ENCODE measurements around the gene LIMCH1. TPM values are rescaled to one million over a fixed set of nuclear protein-coding genes. Genes with fewer than 3 reads are reported as not detected.
A peak's percentile ranks its signal among the peaks of the same experiment; 100 is the strongest.

LIMCH1 gene
- total RNA-seq, 2 donors from 2014 or later: 7.2 to 9.5 TPM

- intact Hi-C loops (cut with DNase I, micrococcal nuclease): no loop called here
- no peak for ATAC-seq
Measured at GRCh38 chr4:41597494-41597893, 59.5 kb downstream of the LIMCH1 start.

DNA sequence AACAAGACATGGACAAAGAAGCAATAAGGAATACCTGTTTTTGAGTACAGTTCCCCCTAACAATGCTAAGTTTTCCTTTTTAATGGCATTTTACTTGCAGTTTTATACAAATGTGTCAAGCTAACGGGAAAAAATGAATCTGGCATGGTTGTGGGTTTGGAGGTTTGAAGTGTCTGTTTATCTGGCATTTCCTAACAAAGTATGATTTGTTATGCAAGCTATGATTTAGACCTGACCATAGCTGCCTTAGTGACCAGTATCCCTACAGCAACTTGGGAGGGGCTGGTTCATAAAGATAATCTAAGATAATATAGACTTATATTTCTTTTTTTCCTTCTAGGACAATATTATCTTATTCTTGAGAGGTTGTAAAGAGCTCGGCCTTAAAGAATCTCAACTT lies 60.6 kb downstream of the LIMCH1 start:
- no peak for ATAC-seq
- DNase-seq: no peak
- intact Hi-C loops (cut with DNase I, micrococcal nuclease): no loop called here

More at GRCh38 chr4:41597494-41597893, 59.5 kb downstream of the LIMCH1 start:
- no peak for DNase-seq

GRCh38 chr4:41599192-41599786 lies 61.3 kb downstream of the LIMCH1 start:
- DNase-seq (no peak), ATAC-seq (no peak)
- intact Hi-C loops (cut with DNase I, micrococcal nuclease): no loop called here

- ATAC-seq (no peak), DNase-seq (no peak)
- intact Hi-C loops (cut with DNase I, micrococcal nuclease): no loop called here
Measured at GRCh38 chr4:41600243-41600912, 62.4 kb downstream of the LIMCH1 start.

- ATAC-seq: no peak
- intact Hi-C loops (cut with DNase I, micrococcal nuclease): no loop called here
- no peak for DNase-seq
Measured at GRCh38 chr4:41601025-41601424, 63.1 kb downstream of the LIMCH1 start.

DNA sequence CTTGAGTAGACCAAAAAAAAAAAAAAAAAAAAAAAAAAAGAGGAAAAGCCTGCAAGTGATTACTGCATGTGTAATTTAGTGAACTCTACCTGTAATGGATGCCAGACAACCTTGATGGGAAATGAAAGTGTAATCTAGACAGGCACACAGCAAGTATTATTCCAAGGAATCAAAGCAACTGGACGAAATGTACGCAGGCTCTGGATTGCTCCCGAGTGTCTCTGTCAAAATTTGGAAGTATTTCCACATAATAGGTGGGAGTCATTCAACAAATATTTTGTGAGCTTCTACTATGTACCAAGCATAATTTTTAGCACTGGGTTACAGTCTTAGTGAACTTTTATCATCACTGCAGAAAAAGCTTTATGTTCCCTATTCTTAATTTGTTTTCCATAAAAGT lies 64.2 kb downstream of the LIMCH1 start:
- DNase-seq (no peak), ATAC-seq (no peak)
- intact Hi-C loops (cut with DNase I, micrococcal nuclease): no loop called here

GRCh38 chr4:41602886-41603498 lies 65.0 kb downstream of the LIMCH1 start:
- intact Hi-C loops (cut with DNase I, micrococcal nuclease): no loop called here
- DNase-seq: no peak
- ATAC-seq: no peak

DNA sequence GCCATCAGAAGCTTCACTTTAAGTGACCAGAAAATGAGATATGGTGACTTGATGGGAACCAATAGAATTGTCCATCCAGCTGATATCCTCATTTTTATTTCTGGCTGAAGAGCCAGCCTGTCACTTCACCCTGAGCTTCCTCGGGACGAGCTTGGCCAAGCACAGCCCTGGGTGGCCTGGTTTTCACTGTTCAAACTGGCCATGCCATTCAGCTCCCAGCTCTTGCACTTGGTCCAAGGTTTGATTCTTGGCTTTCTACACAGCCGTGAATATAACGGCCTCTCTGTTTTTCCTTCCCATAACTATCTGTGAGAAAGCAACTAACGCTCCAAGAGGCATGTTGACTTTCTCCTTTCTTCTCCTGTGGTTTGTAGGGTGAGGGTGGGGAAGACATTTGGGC lies 71.9 kb downstream of the LIMCH1 start:
- DNase-seq: no peak
- intact Hi-C loops (cut with DNase I, micrococcal nuclease): no loop called here
- ATAC-seq: no peak

DNA sequence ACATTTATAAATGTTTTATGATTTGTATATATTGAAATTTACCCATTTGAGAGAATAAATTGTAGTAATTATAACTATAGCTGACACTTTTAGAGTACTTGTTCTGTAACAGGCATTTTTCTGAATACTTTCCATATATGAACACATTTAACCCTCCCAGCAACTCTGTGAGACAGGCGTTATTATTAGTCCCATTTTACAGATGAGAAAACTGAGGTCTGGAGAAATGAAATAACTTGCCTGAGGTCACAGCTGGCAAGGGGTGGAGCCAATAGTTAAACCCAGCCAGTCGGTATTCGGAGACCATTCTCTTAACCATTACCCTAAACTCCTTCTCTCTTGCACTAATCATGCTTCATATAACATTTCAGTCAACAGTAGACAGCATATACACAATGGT lies 72.5 kb downstream of the LIMCH1 start:
- intact Hi-C loops (cut with DNase I, micrococcal nuclease): no loop called here
- DNase-seq (no peak), ATAC-seq (no peak)

DNA sequence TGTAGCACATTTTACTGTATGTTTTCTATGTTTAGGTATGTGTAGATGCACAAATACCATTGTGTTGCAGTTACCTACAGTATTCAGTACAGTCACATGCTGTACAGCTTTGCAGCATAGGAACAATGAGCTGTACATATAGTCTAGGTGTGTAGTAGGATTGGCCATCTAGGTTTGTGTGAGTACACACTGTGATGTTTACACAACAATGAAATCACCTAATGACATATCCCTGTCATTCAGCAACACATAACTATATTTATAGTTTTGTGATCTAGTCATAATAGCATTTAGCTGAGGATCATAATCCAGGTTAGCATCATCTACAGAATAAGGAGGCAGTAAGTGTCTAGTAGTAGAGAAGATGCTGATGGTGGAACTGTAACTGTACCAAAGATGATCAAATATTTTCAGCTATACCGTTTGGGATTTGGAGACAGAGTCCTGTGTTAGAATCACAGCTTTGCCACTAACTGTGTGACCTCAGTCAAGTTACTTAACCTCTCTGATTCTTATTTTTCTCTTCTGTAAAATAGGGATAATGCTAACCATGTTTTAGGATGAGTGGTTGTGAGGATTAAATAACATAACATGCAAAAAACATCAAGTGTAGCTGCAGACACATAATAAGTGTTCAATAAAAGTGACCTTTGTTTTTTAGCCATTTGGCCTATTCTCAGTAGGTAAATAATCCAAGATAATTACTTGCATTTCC lies 73.3 kb downstream of the LIMCH1 start:
- peak; percentile 62 for ATAC-seq
- intact Hi-C loops (cut with DNase I, micrococcal nuclease): no loop called here
- DNase-seq: no peak

GRCh38 chr4:41611881-41612871 lies 74.2 kb downstream of the LIMCH1 start:
- DNase-seq (peak; percentile 36 to 45), ATAC-seq (peak; percentile 85)
- intact Hi-C loops (cut with DNase I, micrococcal nuclease): no loop called here

- peak in 1 of 2 donors; percentile 16 for DNase-seq
Measured at GRCh38 chr4:41613386-41613785, 75.4 kb downstream of the LIMCH1 start.

GRCh38 chr4:41613821-41614220 lies 75.9 kb downstream of the LIMCH1 start:
- ATAC-seq: peak; percentile 44
- intact Hi-C loops (cut with DNase I, micrococcal nuclease): no loop called here

More at GRCh38 chr4:41613386-41613785, 75.4 kb downstream of the LIMCH1 start:
- intact Hi-C loops (cut with DNase I, micrococcal nuclease): no loop called here
- ATAC-seq: no peak

GRCh38 chr4:41614519-41614918 lies 76.6 kb downstream of the LIMCH1 start:
- ATAC-seq: no peak
- no peak for DNase-seq
- intact Hi-C loops (cut with DNase I, micrococcal nuclease): no loop called here

More at GRCh38 chr4:41613821-41614220, 75.9 kb downstream of the LIMCH1 start:
- DNase-seq: no peak

DNA sequence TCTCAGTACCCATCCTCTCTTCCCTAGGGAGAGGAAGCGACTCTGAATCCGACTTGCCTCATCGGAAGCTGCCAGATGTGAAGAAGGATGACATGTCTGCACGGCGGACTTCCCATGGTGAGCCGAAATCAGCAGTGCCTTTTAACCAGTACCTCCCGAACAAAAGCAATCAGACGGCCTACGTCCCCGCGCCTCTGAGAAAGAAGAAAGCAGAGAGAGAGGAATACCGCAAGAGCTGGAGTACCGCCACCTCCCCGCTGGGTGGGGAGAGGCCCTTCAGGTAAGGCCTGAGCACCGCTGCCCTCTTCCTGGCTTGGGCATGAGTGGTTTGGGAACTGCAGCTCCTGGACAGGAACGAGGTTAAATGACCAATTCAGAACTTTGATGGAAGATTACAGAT lies 81.2 kb downstream of the LIMCH1 start:
- ATAC-seq: no peak
- intact Hi-C loops (cut with DNase I, micrococcal nuclease): no loop called here
- DNase-seq: no peak

GRCh38 chr4:41620594-41621256 lies 82.8 kb downstream of the LIMCH1 start:
- DNase-seq (no peak), ATAC-seq (no peak)
- intact Hi-C loops (cut with DNase I, micrococcal nuclease): no loop called here

DNA sequence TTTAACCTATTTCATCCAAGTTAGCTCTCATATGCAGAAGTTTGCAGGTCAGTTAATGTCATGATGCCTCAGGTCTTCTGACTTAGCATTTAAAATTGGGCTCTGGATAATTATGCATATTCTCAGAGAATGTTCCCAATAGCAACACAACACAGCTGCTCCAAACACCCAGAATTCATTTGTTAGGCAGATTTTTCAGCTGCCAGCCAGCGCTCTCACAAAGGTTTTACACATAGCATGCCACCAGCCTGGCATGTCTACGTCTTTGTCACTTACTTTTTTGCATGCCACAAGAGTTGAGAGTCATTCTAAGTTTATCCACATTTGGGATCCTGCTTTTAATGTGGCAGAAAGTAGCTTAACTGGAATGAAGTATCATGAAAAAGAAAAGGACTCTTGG lies 84.8 kb downstream of the LIMCH1 start:
- DNase-seq: no peak
- ATAC-seq: no peak
- intact Hi-C loops (cut with DNase I, micrococcal nuclease): no loop called here

GRCh38 chr4:41624765-41625164 lies 86.8 kb downstream of the LIMCH1 start:
- intact Hi-C loops (cut with DNase I, micrococcal nuclease): no loop called here
- ATAC-seq: no peak

More at GRCh38 chr4:41624765-41625164, 86.8 kb downstream of the LIMCH1 start:
- no peak for DNase-seq

Data from left colon (tissue), 2 donors.